PC-3 (cell line): ENCODE measurements around the gene KLF11. TPM values are rescaled to one million over a fixed set of nuclear protein-coding genes. Genes with fewer than 3 reads are reported as not detected.
"Not testable (repeated sequence)": the region's sequence is repeated elsewhere in the genome, so short reads cannot be mapped to it uniquely, and the experiment has no call there.

Source experiments
- ATAC-seq: fragments of 200-7000 bp; cut with Tn5 transposase; 2 replicates; pipeline ENCODE4 v1.9.1; 2020; ENCODE audit warnings: mild to moderate bottlenecking, moderate library complexity
- BruUV-seq: library from RNA; stranded (reverse); fragments of 400-500 nt; replicated peaks from 2 replicates; lab custom pipeline; 2021; lab: Mats Ljungman, UMichigan
- CTCF ChIA-PET: fragments of 300-600 bp; sonication (Branson Sonifier 250); formaldehyde crosslinking; loops from one replicate; lab custom pipeline; 2022; ENCODE audit warnings: antibody characterized with exemption; lab: Charles Lee
- POLR2A ChIA-PET: fragments of 300-600 bp; sonication (Branson Sonifier 250); formaldehyde crosslinking; loops from one replicate; lab custom pipeline; 2022; ENCODE audit warnings: antibody characterized with exemption; ENCODE audit not compliant: unreplicated experiment; lab: Charles Lee
- DNase-seq: peaks from one replicate; pipeline ENCODE4 v3.0.0-alpha.2; 2015
- H2AFZ ChIP-seq: fragments of 300-600 bp; sonication (generic); 2 replicates; pipeline ENCODE4 v1.6.0; 2016; ENCODE audit warnings: antibody characterized with exemption, low read length
- H3F3A ChIP-seq: fragments of 300-600 bp; sonication (generic); one replicate; pipeline ENCODE4 v1.6.0; 2017; ENCODE audit warnings: antibody characterized with exemption, low read length, control low read depth, mild to moderate bottlenecking; ENCODE audit not compliant: unreplicated experiment
- H3K27ac ChIP-seq: fragments of 300-600 bp; sonication (generic); 2 replicates; pipeline ENCODE4 v1.5.1; 2016; ENCODE audit warnings: mild to moderate bottlenecking, low read length
- H3K27me3 ChIP-seq: fragments of 300-600 bp; sonication (generic); 2 replicates; pipeline ENCODE4 v1.6.1; 2016; ENCODE audit warnings: low read length, mixed read lengths
- H3K36me3 ChIP-seq: fragments of 300-600 bp; sonication (generic); 2 replicates; pipeline ENCODE4 v1.6.1; 2016; ENCODE audit warnings: low read depth, mixed run types, low read length, mixed read lengths
- H3K4me1 ChIP-seq: fragments of 300-600 bp; sonication (generic); 2 replicates; pipeline ENCODE4 v1.5.1; 2016; ENCODE audit warnings: low read length; ENCODE audit not compliant: insufficient read depth
- H3K4me2 ChIP-seq: fragments of 300-600 bp; sonication (generic); 2 replicates; pipeline ENCODE4 v1.6.0; 2016; ENCODE audit warnings: low read length
- H3K4me3 ChIP-seq: fragments of 300-600 bp; sonication (generic); 2 replicates; pipeline ENCODE4 v1.5.1; 2016; ENCODE audit warnings: mild to moderate bottlenecking, low read length, mixed read lengths
- H3K79me2 ChIP-seq: fragments of 300-600 bp; sonication (generic); 2 replicates; pipeline ENCODE4 v1.6.1; 2017; ENCODE audit warnings: low read length, mixed read lengths
- H3K9ac ChIP-seq: fragments of 300-600 bp; sonication (generic); 2 replicates; pipeline ENCODE4 v1.6.0; 2016; ENCODE audit warnings: mild to moderate bottlenecking, low read length
- H3K9me2 ChIP-seq: fragments of 300-600 bp; sonication (generic); replicated peaks from 2 replicates; pipeline ENCODE4 v1.6.1; 2016; ENCODE audit warnings: mixed run types, low read length, mixed read lengths
- H3K9me3 ChIP-seq: fragments of 300-600 bp; sonication (generic); 2 replicates; pipeline ENCODE4 v1.6.1; 2016; ENCODE audit warnings: low read length, mixed read lengths
- H4K20me1 ChIP-seq: fragments of 300-600 bp; sonication (generic); 2 replicates; pipeline ENCODE4 v1.6.1; 2016; ENCODE audit warnings: low read length, mixed read lengths
- EZH2 ChIP-seq: fragments of 300-600 bp; sonication (generic); IDR thresholded peaks from one replicate; pipeline ENCODE4 v1.6.1; 2017; ENCODE audit warnings: antibody characterized with exemption, mild to moderate bottlenecking, low read length; ENCODE audit not compliant: unreplicated experiment
- EZH2phosphoT487 ChIP-seq: fragments of 300-600 bp; sonication (generic); IDR thresholded peaks from 2 replicates; pipeline ENCODE4 v1.6.1; 2018; ENCODE audit warnings: mild to moderate bottlenecking, antibody characterized with exemption, low read length, borderline replicate concordance
- intact Hi-C: fragments of 100-400 bp; cut with micrococcal nuclease; formaldehyde crosslinking; loops from 2 replicates; pipeline ENCODE4 v1.9.0; 2023
- total RNA-seq: library from RNA; depleted of rRNA; stranded (reverse); fragments of >200 nt; gene quantifications from 2 replicates; pipeline ENCODE4 v1.2.3, GENCODE V29; 2014
- TF ChIP-seq, protein P1 (sequence below): fragments of 300-600 bp; sonication (generic); conservative IDR thresholded peaks from 2 replicates; pipeline ENCODE4 v1.5.1; 2017; ENCODE audit warnings: antibody characterized with exemption, low read depth, mild to moderate bottlenecking, low read length

Gene KLF11
- total RNA-seq, 1 experiment from 2014 or later, result 13.4 TPM

DNA sequence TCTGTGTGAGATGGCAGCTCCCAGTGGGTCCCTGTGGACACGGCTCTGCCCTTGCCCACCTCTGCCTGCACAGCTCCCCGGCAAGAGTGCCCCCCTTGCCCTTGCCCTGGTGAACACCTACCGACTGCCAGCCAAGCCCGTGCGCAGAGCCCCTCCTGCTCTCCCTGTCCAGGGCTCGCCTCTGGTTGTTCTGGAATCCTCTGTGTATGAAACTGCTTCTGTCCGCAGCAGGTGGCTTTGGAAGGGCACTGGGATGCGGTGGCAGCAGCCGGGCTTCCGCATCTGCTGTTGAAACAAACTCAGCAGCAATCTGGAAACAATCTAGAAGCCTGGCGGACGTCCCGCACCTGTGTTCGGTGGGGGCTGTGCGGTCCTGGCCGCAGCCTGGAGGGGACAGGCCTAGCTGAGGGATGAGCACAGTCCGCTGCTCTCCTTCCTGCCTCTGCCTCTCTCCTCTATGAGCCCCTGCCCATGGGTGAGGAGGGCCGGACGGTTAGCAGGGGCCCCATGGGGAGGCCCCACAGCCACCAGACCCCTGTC is 34.0 kb upstream of the KLF11 start:
- ChIA-PET POLR2A (interaction anchor here (0.6 kb wide), 1 partner anchor 1059 kb away, joined by 3 read pairs; no protein-coding TSS in a partner anchor), CTCF (no interaction called here)
- no peak for ATAC-seq
- intact Hi-C loops, result no loop called here
- no peaks in the 10 kb centered on the region for H4K20me1 ChIP-seq
- BruUV-seq, result no TSS peak
- no peak overlapping the region for H3K9ac ChIP-seq
- no peaks in the 10 kb centered on the region for H3K9me2 ChIP-seq
- H3K27ac ChIP-seq, result no peak overlapping the region
- TF ChIP-seq, protein P1, sequence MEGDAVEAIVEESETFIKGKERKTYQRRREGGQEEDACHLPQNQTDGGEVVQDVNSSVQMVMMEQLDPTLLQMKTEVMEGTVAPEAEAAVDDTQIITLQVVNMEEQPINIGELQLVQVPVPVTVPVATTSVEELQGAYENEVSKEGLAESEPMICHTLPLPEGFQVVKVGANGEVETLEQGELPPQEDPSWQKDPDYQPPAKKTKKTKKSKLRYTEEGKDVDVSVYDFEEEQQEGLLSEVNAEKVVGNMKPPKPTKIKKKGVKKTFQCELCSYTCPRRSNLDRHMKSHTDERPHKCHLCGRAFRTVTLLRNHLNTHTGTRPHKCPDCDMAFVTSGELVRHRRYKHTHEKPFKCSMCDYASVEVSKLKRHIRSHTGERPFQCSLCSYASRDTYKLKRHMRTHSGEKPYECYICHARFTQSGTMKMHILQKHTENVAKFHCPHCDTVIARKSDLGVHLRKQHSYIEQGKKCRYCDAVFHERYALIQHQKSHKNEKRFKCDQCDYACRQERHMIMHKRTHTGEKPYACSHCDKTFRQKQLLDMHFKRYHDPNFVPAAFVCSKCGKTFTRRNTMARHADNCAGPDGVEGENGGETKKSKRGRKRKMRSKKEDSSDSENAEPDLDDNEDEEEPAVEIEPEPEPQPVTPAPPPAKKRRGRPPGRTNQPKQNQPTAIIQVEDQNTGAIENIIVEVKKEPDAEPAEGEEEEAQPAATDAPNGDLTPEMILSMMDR, result no peak
- TF ChIP-seq EZH2phosphoT487 (no peak), EZH2 (no peak)
- no peaks in the 10 kb centered on the region for H3F3A ChIP-seq
- no peak overlapping the region for H3K4me3 ChIP-seq
- no peak overlapping the region for H2AFZ ChIP-seq
- no peak for DNase-seq
- H3K4me1 ChIP-seq, result peaks cover 9% of the 10 kb centered on the region; the same call in 1 of the 2 replicates
- H3K36me3 ChIP-seq, result no peaks in the 10 kb centered on the region
- H3K9me3 ChIP-seq, result no peaks in the 10 kb centered on the region
- no peaks in the 10 kb centered on the region for H3K27me3 ChIP-seq
- H3K4me2 ChIP-seq, result no peak overlapping the region
- no peaks in the 10 kb centered on the region for H3K79me2 ChIP-seq

DNA sequence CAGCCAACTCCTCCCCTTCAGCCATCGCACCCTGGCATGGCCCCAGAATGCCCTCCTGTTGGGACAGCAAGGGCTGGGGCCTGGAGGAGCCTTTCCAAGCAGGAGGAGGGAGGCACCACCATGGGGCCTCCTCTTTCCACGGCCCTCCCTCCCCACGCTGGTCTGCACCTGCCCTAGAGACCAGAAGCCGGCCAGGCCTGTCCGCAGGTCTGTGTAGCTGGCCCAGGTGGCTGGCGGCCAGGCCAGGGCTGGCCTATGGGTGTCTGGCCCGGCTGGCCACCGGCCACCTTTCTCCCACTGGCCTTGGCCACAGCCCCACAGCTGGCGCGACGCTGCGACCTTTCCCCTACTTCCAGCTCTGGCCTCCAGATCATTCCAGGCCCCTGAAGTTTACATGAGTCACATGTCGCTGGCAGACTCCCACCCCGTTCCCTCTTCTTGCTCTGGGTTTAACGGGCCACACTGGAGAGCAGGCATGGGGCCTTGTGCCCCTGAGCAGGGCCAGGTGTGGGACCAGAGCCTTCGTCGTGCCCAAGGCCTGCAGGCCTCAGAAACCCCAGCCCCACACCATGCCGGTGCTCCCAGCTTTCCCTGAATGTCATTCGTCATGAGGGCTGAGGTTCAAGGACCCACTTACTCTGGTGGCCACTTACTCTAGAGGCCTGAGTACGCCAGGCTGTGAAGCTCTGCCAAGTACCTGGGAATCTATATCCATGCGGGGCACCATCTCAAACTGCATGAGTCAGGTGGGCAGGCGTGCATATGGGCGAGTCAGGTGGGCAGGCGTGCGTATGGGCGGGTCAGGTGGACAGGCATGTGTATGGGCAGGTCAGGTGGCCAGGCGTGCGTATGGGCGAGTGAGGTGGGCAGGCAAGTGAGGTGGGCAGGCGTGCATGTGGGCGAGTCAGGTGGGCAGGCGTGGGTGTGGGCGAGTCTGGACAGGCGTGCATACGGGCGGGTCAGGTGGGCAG is 33.3 kb upstream of the KLF11 start:
- intact Hi-C loops, result no loop called here
- POLR2A ChIA-PET, result no interaction called here
- H3K9me3 ChIP-seq, result no peaks in the 10 kb centered on the region
- H3K27ac ChIP-seq, result no peak overlapping the region
- no TSS peak for BruUV-seq
- DNase-seq (peak; percentile 9), ATAC-seq (peak; percentile 45)
- no peaks in the 10 kb centered on the region for H3K9me2 ChIP-seq
- no peaks in the 10 kb centered on the region for H4K20me1 ChIP-seq
- no peak overlapping the region for H3K9ac ChIP-seq
- no peaks in the 10 kb centered on the region for H3K79me2 ChIP-seq
- no peak for TF ChIP-seq EZH2phosphoT487
- TF ChIP-seq, protein P1, result no peak
- no peak for TF ChIP-seq EZH2
- CTCF ChIA-PET, result no interaction called here
- no peaks in the 10 kb centered on the region for H3F3A ChIP-seq
- H3K4me3 ChIP-seq, result no peak overlapping the region
- H3K4me1 ChIP-seq, result peaks cover 9% of the 10 kb centered on the region; the same call in 1 of the 2 replicates
- no peak overlapping the region for H3K4me2 ChIP-seq
- no peaks in the 10 kb centered on the region for H3K36me3 ChIP-seq
- H2AFZ ChIP-seq, result no peak overlapping the region
- no peaks in the 10 kb centered on the region for H3K27me3 ChIP-seq

DNA sequence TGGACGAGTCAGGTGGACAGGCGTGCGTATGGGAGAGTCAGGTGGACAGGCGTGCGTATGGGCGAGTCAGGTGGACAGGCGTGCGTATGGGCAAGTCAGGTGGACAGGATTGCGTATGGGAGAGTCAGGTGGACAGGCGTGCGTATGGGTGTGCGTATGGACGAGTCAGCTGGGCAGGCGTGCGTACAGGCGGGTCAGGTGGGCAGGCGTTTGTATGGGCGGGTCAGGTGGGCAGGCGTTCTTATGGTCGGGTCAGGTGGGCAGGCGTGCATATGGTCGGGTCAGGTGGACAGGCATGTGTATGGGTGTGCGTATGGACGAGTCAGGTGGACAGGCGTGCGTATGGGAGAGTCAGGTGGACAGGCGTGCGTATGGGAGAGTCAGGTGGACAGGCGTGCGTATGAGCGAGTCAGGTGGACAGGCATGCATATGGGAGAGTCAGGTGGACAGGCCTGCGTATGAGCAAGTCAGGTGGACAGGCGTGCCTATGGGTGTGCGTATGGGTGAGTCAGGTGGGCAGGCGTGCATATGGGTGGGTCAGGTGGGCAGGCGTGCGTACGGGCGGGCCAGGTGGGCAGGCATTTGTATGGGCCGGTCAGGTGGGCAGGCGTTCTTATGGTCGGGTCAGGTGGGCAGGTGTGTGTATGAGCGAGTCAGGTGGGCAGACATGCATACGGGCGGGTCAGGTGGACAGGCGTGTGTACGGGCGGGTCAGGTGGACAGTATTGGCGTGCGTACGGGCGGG is 32.3 kb upstream of the KLF11 start:
- H3K36me3 ChIP-seq, H3K9me3 ChIP-seq, intact Hi-C loops, H3K4me2 ChIP-seq, H4K20me1 ChIP-seq, H3K79me2 ChIP-seq, CTCF ChIA-PET, H3F3A ChIP-seq, H3K27ac ChIP-seq, H3K4me1 ChIP-seq, POLR2A ChIA-PET, DNase-seq, H3K27me3 ChIP-seq, H2AFZ ChIP-seq, ATAC-seq, BruUV-seq, H3K9me2 ChIP-seq, H3K4me3 ChIP-seq, H3K9ac ChIP-seq: not testable (repeated sequence)

DNA sequence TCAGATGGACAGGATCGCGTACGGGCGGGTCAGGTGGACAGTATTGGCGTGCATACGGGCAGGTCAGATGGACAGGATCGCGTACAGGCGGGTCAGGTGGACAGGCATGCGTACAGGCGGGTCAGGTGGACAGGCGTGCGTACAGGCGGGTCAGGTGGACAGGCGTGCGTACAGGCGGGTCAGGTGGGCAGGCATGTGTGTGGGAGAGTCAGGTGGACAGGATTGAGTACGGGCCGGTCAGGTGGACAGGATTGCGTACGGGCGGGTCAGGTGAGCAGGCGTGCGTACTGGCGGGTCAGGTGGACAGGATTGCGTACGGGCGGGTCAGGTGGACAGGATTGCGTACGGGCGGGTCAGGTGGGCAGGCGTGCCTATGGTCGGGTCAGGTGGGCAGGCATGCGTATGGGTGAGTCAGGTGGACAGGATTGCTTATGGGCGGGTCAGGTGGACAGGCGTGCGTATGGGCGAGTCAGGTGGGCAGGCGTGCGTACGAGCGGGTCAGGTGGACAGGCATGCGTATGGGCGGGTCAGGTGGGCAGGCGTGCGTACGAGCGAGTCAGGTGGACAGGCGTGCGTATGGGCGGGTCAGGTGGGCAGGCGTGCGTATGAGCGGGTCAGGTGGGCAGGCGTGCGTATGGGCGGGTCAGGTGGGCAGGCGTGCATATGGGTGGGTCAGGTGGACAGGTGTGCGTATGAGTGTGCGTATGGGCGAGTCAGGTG is 31.6 kb upstream of the KLF11 start:
- H4K20me1 ChIP-seq, H3K79me2 ChIP-seq, H3K4me2 ChIP-seq, H3K27ac ChIP-seq, H3K4me1 ChIP-seq, BruUV-seq, CTCF ChIA-PET, H3K9me3 ChIP-seq, H3K36me3 ChIP-seq, H3F3A ChIP-seq, H3K9me2 ChIP-seq, H3K4me3 ChIP-seq, DNase-seq, POLR2A ChIA-PET, H3K27me3 ChIP-seq, ATAC-seq, H2AFZ ChIP-seq, H3K9ac ChIP-seq, intact Hi-C loops: not testable (repeated sequence)
